HG03045 (cell line): ENCODE data around the gene QTRT2.

Experiments used
- ATAC-seq: cut with Tn5 transposase; IDR thresholded peaks from one replicate; pipeline ENCODE4 v1.9.1; 2021; ENCODE audit warnings: mild to moderate bottlenecking, moderate library complexity; ENCODE audit not compliant: unreplicated experiment

The QTRT2 gene

DNA sequence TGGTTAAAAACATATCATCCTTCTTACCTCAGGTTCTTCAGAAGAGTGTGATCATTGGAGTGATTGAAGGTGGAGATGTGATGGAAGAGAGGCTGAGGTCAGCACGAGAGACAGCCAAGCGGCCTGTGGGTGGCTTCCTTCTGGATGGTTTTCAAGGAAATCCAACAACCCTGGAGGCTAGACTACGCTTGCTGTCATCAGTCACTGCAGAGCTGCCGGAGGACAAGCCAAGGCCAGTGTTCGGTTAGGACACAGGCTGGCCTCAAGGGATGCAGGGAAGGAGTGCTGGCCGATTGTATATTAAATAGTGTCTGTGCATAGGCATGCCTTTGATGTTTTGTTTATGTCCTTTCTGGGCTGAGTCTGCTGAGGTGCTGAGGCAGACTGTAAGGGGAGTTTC is 20.2 kb downstream of the QTRT2 start:
- ATAC-seq = no peak

DNA sequence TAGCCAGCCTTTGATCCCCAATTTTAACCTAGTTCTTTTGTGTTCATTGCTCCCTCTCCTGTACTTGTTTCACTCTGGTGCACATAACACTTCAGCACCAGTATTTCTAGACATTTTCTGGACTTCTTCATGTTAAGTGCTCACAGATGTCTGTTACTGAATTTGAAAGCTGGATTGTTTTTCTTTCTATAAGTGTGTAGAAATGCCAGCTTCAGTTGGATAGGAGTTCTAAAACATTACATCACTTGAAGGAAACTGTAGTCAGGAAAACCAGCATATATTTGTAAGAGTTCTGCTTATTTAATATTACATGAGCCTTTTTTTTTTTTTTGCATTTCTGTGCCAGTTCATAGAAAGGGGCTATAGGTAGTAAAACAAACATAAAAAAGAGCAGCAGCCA is 21.6 kb downstream of the QTRT2 start:
- no peak for ATAC-seq

DNA sequence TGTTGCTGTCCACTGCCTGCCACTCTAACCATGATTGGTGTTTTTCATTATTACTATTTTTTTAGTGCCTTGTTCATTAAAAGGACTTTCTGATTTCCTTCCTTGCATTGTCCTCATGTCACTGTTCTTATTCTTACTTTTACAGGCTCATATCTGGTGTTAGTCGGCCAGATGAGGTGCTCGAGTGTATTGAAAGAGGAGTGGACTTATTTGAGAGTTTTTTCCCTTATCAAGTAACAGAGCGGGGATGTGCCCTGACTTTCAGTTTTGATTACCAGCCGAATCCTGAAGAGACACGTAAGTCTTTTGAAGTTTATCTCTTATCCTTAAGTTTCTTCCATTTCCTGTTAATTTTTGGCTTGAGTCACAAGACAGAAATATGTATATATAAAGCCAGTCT is 23.2 kb downstream of the QTRT2 start:
- ATAC-seq = no peak

DNA sequence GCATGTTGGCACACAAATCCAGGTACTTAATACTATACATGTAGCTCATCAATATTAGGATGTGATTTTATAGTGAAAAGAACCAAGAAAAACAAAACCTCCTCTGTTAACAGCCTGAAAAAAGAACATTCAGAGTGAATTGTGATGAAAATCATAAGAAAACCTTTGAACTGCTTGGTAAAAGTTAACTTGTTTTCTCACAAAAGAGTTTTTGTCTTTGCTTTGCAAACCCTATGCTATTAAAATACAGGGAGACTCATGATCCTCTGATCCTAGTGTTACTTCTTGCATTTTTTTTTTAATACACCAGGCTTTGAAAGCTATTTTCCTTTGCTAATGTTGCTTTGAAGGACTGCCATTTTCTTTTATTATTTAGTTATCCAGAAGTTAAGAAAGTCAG is 23.7 kb downstream of the QTRT2 start:
- ATAC-seq = no peak

DNA sequence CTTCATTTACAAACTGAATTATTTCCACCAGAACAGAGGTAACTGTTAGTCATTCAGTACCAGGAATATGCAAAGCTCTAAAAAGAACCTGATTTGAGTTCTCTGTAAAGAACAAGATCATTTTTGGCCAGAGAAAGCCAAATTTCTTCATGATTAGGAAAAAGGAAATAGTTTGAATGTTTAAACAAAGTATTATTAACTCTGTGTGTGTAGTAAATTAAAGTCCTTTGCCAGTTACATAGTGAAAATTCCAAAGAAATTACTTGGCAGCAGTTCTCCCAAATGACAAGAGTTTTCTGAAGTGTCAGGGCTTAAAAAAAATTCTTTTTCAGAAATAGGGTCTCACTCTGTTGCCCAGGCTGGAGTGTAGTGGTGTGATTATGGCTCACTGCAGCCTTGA is 24.5 kb downstream of the QTRT2 start:
- no peak for ATAC-seq

DNA sequence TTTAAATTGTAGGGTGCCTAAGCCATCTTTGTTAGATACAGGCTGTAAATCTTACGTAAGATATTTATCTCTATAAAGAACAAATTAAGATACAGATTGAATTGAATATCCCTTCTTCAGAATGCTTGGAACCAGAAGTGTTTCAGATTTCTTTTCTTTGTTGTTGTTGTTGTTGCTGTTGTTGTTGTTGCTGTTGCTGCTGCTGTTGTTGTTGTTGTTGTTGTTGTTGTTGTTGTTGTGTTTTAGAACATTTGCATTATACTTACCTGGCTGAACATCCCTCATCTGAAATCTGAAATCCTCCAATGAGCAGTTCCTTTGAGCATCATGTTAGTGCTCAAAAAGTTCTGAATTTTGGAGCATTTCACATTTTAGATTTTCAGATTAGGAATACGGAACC is 26.6 kb downstream of the QTRT2 start:
- no peak for ATAC-seq

DNA sequence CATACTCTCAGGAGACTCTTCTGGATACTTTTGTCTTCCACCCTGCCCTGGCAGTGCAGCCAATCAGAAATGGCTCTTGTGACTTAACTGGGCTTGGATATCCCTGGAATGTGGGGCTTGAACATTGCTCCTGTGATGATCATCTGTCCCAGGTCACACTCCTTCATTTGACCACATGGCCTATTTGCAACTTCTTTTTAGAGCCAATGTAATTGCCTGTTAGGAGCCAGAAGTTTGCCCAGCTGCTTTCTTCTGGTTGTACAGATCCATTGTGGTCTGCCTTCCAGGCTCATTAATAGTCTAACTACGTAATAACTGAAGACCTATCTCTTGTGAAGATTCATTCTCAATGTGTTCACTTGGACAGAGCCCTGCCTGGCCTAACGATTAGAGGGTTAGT is 29.8 kb downstream of the QTRT2 start:
- no peak for ATAC-seq

DNA sequence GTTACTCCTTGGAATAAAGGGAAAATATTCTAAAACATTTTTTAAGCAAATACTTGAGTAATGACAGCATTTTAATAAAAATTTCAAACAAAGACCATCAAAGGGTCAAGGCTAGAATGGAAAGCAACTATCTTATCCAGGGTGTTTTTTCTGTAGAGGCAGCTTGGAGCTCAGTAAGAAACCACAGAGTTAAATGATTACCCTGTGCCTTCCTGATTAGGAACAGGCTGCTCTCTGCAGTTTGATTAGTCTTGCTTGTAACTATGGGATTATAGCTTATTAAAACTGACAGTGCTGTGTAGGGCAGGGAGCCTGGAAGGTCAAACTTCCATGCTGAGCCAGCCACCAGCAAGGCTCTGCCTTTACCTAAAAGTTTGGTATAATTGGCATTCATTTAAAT is 33.1 kb downstream of the QTRT2 start:
- no peak for ATAC-seq

DNA sequence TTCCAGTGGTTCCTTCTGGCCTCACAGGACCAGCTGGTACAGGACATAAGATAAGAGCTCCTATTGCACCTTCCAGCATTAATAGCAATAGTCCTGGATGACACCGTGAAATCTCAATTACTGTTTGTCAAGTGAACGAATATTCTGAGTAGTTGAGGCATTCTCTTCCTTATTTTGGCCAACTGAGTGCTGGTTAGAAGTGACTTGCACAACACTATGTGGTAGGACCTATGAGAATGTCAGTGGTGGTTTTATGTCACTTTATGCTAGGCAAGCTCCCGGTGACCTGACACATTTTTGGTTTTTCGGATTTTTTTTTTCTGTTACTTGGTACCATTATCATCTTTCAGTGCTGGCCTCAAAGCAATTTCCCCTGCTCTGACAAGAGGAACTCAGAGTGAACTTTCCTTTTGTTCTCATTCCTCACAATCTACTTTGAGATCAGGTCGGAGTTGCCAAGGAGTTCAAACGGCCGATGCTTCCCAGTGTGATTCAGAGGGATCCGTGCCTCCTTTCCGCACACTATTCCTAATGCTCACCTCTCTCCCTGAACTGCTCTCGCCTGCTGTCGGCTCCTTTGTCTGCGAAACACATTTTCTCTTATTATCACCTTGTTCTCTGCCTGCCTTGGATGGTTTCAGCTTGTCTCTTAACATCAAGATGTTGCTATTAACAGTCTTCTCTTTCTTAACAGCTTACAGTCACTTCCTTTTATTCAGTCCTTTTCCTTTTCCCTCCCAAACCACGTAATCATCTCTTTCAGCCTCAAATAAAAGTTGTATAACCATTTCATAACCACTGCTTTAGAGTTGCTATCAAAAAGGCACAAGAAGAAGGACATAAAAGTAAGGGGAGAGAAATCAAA is 35.8 kb downstream of the QTRT2 start:
- ATAC-seq = no peak

DNA sequence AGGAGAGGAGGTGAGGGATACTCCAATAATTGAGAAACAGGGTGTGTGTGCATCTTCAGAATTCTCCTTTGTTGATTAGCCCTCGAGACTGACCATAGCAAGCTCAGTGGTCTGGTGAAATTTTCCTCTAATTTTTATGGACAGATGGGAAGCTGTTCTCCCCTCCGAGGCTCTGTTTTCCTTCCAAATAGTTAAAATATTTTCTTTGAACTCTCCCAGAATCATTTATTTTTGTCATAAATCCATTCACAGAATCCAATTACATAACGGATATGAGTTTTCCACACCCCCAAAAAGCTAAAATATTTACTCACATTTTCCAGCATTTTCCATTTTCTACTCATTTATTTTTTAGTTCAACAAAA is 36.5 kb downstream of the QTRT2 start:
- ATAC-seq = no peak

DNA sequence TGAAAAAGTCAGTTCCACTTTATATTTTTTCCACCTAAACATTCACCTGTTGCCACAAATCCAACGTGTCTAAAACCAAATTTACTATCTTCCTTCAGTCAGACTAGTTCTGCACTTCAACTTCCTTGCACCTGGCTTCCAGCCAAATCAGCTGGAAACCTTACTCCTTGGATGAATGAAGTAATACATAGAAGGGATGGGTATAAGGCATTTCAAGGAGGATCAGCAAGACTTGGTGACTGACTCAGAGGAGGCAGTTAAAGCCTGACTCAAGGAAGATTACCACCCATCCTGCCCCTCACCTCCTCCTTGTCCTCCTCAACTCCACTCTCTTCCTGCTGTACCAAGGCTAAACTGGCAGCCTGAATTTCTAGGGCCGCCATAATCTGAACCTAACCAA is 37.1 kb downstream of the QTRT2 start:
- no peak for ATAC-seq

DNA sequence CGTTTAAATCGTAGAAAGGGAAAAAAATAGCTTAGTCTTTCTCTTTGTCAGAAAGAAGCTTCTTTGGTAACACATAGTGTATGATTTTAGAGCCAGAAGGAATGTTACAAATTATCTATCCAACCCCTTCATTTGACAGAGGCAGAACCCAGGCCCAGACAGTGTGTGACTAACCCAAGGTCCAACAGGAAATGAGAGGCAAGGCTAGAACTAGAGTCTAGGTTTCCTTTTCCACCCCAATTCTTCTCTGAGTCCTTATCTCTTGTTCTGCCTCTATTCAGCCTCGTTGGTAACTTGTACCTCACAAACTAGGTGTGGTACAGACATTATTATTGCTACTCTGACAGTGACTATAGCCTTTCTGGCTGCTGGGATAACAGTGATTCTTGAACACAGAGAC is 39.3 kb downstream of the QTRT2 start:
- no peak for ATAC-seq

DNA sequence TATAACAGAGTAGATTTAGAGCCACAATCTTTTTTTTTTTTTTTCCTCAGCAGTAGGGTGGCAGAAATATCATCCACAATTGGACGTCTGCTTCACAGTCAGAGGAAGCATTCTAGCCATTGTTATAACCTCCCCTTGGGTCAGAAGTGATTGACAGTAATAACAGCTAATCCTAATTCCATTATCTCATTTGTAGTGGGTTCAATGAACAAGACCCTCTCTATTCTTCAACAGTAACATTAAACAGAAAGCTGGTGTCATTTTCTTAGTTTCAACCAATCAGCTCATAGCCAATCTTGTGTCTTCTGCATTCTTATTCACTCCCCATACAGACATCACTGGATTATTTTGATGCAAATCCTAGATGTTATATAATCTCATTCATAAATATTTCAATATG is 44.6 kb downstream of the QTRT2 start:
- ATAC-seq = no peak

DNA sequence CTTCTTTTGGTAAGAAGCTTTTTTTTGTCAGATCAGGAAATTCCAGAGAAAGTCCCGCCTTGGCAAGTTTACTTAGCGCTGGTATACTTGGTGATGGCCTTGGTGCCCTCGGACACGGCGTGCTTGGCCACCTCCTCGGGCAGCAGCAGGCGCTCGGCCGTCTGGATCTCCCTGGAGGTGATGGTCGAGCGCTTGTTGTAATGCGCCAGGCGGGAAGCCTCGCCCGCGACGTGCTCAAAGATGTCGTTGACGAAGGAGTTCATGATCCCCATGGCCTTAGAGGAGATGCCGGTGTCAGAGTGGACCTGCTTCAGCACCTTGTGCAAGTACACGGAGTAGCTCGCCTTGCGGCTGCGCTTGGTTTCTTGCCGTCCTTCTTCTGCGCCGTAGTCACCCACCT is 46.6 kb downstream of the QTRT2 start:
- no peak for ATAC-seq

DNA sequence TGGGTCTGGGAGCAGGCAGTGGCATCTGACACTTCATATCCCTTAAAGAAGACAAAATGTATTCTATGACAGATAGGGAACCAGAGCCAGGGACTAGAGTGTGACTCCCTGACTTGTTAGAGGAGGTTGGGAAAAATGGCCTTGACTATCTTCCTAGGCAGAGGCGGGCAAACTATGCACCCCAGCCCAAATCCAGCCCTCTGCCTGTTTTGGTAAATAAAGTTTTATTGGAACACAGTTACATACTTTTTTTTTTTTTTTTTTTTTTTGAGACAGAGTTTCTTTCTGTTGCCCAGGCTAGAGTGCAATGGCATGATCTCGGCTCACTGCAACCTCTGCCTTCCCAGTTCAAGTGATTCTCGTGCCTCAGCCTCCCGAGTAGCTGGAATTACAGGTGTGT is 47.3 kb downstream of the QTRT2 start:
- no peak for ATAC-seq

DNA sequence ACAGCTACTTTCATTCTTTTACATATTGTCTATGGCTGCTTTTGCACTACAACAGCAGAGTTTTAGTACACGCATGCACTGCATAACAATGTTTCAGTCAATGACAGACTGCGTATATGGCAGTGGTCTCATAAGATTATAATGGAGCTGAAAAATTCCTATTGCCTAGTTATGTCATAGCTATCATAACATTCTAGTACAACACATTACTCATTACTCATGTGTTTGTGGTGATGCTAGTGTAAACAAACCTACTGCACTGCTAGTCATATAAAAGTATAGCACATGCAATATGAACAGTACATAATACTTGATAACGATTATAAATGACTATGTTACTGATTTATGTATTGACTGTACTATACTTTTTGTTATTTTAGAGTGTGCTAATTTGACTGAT is 47.9 kb downstream of the QTRT2 start:
- ATAC-seq = no peak

DNA sequence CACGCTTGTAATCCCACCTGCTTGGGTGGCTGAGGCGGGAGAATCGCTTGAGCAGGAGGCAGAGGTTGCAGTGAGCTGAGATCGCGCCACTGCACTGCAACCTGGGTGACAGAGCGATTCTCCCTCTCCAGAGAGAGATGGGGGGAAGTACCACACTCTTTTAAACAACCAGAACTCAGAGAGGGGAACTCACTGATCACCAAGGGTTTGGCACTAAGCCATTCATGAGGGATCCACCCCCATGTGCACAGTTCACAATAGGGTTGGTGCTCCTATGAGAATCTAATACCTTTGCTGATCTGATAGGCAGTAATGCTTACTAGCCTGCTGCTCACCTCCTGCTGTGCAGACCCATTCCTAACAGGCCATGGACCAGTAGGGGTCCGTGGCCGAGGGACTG is 51.6 kb downstream of the QTRT2 start:
- ATAC-seq = no peak

DNA sequence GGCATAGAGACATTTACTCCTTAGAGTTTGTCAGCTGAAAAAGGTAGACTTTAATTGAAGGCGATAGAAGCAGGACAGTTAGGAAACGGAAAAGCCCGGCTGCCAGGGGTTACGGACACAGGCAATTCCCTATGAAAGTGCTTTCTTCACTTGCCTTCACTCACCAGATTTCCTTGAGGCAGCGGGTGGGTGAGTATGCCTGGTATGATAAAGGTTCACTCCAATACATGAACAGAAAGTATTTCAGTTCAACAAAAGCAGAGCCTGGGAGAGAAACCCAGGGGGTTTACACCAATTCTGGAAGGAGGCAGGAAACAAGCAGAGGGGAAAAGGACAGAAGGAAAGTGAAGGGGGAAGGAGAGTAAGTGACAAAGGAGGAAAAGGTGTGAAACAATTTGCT is 53.9 kb downstream of the QTRT2 start:
- no peak for ATAC-seq

DNA sequence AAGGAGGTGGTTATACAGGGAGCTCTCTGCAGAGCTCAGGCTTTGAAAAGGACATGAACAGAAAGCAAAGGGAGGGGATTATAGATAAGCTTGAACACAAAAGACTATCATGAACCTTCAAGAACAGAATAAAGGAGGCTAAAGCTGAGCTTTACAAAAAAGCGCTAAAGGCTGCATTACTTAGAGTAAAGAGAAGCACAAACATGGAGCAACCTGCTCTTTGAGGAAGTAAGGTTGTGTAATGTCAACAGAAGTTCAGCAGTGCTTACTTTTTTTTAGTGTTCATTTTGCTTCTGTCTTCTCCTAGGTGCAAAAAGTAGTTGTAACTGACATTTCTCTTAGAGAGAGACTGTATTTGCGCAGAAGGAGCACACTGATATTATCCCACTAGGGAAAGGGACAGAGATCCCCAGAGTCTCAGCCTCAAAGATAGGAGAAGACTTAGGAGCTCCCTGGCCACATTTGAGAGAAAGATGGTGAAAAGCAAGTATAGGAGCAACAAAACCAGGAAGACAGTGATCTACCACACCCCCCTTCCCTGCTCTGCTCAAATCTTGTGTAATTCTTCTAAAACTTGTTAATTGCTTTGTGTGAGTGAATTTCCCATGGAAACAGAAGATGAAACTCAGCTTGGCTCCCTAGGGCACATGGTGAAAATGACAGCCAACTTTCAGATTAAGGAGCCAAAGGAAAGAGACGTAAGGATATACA is 54.7 kb downstream of the QTRT2 start:
- ATAC-seq = no peak

DNA sequence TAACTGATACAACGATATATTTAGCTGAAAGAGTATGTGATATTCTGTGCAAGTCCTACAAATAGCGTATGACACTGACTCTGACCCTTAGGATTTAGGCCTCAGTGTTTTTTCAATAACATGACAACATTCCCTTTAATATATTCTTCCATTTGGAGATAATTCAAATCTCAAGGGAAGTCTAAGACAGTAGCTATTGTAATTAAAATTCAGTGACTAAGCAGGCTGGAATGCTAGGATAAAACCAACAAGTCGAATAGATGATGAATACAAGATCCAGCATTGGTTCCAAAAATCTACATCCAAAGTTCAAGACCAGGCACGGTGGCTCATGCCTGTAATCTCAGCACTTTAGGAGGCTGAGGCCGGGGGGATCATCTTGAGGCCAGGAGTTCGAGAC is 56.2 kb downstream of the QTRT2 start:
- ATAC-seq = no peak

DNA sequence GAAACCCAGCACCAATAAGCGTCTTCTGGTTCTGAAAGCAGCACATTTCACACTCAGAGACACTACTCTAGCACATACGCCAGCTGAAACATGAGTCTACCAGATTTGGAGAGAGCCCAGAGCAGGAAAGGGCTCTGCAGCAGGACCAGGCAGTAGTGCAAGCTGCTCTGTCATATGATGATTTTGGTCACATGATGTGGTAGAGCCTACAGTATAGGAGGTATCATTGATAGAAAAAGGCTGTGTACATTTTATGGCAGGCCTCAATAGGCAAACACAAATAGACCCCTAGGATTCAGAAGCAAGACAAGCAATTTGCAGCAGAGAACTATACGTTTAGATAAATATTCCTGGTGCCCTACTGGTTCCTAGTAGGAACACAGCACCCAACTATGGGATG is 58.2 kb downstream of the QTRT2 start:
- no peak for ATAC-seq

DNA sequence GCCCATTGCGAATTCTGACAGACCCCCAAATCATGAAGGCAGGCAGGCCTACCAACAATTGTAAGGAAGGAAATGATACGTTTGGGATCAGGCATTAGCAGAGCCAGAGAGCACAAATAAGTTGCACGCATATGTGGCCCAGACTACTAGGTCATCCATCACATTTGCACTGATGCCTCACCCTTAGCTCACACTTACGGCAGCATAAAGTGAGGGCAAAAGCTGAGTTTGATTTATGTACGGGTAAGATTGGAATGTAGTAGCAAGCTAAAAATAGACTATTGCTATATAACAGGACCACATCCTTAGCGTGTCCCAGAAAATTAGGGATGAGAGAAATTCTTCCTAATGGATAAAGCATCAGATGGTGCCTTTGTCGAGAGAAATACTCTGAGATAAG is 58.6 kb downstream of the QTRT2 start:
- ATAC-seq = no peak

DNA sequence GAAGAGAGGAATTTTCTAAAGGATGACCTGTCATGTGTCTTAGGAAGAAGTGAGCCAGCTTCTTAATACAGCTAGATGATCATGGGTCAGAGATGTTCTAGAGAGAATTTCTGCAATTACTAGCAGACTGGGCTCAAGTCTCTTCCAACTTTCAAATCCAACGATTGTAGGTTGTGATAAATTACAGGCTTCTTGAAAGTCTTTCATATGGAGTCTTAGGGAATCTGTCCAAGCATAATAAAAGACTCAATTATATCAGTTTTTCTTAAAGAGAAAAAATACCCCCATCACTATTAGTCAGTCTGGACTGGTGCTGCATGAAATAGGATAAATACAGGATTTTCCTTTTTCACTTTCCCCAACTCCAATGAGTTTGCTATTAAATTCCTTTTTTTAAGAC is 63.2 kb downstream of the QTRT2 start:
- ATAC-seq = no peak
